Spleen (tissue), 11 donors: ENCODE data around the gene ITFG2. TPM values are rescaled to one million over a fixed set of nuclear protein-coding genes. Genes with fewer than 3 reads are reported as not detected.

Experiments used
- DNase-seq: peaks from one replicate; pipeline ENCODE4 v3.0.0-alpha.2; 2020
- H3K27ac ChIP-seq, 8 donors: fragments of 200-600 bp; sonication (generic) in 7 of 8; 1 replicate in 4 of 8; 2 replicates in 4 of 8; pipeline versions ENCODE4 v1.5.0 to v1.8.0; 2016 to 2021; ENCODE audit warnings: inconsistent platforms in 4 of 8, mild to moderate bottlenecking in 4 of 8, moderate library complexity in 1 of 8
- H3K27me3 ChIP-seq, 7 donors: fragments of 200-600 bp; sonication (generic) in 6 of 7; replicated peaks in 1 of 7; 1 replicate in 4 of 7; 2 replicates in 3 of 7; pipeline versions ENCODE4 v1.5.0 to v1.8.0; 2016 to 2021; ENCODE audit warnings: inconsistent platforms in 3 of 7, mild to moderate bottlenecking in 1 of 7
- H3K36me3 ChIP-seq, 6 donors: fragments of 200-600 bp; sonication (generic) in 5 of 6; 1 replicate in 4 of 6; 2 replicates in 2 of 6; pipeline versions ENCODE4 v1.5.0 to v1.8.0; 2016 to 2021; ENCODE audit warnings: inconsistent platforms in 2 of 6
- H3K4me1 ChIP-seq, 6 donors: fragments of 200-600 bp; sonication (generic) in 5 of 6; 1 replicate in 3 of 6; 2 replicates in 3 of 6; pipeline versions ENCODE4 v1.5.0 to v1.8.0; 2016 to 2021; ENCODE audit warnings: inconsistent platforms in 3 of 6
- H3K4me3 ChIP-seq, 8 donors: fragments of 200-600 bp; sonication (generic) in 7 of 8; 1 replicate in 4 of 8; 2 replicates in 4 of 8; pipeline versions ENCODE4 v1.5.0 to v1.8.0; 2016 to 2021; ENCODE audit warnings: inconsistent platforms in 4 of 8, mild to moderate bottlenecking in 4 of 8, moderate library complexity in 2 of 8
- H3K9me3 ChIP-seq, 8 donors: fragments of 200-600 bp; sonication (generic) in 7 of 8; 1 replicate in 4 of 8; 2 replicates in 4 of 8; pipeline versions ENCODE4 v1.5.0 to v1.8.0; 2016 to 2021; ENCODE audit warnings: inconsistent platforms in 4 of 8
- POLR2A ChIP-seq, 3 donors: fragments of 450-650 bp; IDR thresholded peaks; one replicate each; pipeline ENCODE4 v1.5.1; 2017; ENCODE audit warnings: antibody characterized with exemption in 3 of 3, mild to moderate bottlenecking in 1 of 3
- POLR2AphosphoS5 ChIP-seq, 3 donors: sonication (generic); formaldehyde crosslinking; IDR thresholded peaks; one replicate each; pipeline ENCODE4 v1.5.1; 2017; ENCODE audit warnings: antibody characterized with exemption in 3 of 3
- WGBS, 5 donors: extraction: QIAGEN DNeasy Blood & Tissue Kit in 3 of 5; methylation state at CpG; one replicate each; pipeline versions ENCODE4 v1.1.5 to v1.1.7; 2013 to 2018; 5-methylcytosine and 5-hydroxymethylcytosine counted together
- intact Hi-C: fragments of 100-400 bp; cut with DNase I; formaldehyde crosslinking; loops from one replicate; pipeline ENCODE4 v1.15.0; 2023; ENCODE audit warnings: low total_unique reads
- polyA plus RNA-seq, 3 donors: library from polyadenylated mRNA; stranded (reverse); fragments of 200-250 nt; gene quantifications; one replicate each; pipeline ENCODE4 v1.2.1, GENCODE V29; 2013
- total RNA-seq, 7 donors: library from RNA; depleted of rRNA in 3 of 7; stranded (reverse); fragments of >200 nt in 3 of 7; fragmentation: NEBNext Ultra II Directional in 4 of 7; extraction: Animal tissue kit (Norgen Biotek cat#: 25700) in 4 of 7; gene quantifications; one replicate each; pipeline versions ENCODE4 v1.1.0 to v1.2.1, GENCODE V29; 2016 to 2021
- TF ChIP-seq, protein P1 (sequence below), 11 experiments: fragments of 200-600 bp in 7 of 11; fragments of 450-650 bp in 4 of 11; sonication (generic) in 4 of 11; IDR thresholded peaks in 8 of 11; conservative IDR thresholded peaks in 3 of 11; 1 replicate in 7 of 11; 2 replicates in 4 of 11; pipeline versions ENCODE4 v1.4.0 to v1.8.0; 2016 to 2021; ENCODE audit warnings: antibody characterized with exemption in 11 of 11, inconsistent platforms in 4 of 11, mild to moderate bottlenecking in 1 of 11
- donor health status: healthy with polysubstance abuse.
- donor health status: DM: no; HTN: no; CAD: no; lungs with moderate emphysema.
- donor health status: DM: no; HTN: no; CAD: no.
- donor health status: Bipolar disorder and iron deficiency.
- donor health status: healthy.
- donor health status: DM: no; HTN: no; CAD: no.
- donor health status: DM: yes; HTN: yes; CAD: no.

The ITFG2 gene
- total and polyA plus RNA-seq, 10 donors: 28.9 to 79.3 (median 49.4) TPM

DNA sequence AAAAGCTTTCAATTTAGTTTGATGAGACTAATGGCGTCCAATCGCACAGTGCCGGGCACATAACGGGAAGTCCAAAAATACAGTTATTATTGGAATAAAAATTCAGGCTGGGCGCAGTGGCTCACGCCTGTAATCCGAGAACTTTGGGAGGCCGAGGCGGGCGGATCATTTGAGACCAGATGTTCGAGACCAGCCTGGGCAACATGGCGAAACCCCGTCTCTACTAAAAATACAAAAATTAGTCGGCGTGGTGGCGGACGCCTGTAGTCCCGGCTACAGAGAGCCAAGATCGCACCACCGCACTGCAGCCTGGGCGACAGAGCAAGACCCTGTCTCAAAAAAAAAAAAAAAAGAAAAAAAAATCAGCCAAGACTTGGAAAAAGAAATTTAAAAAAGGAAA lies 18.9 kb upstream of the ITFG2 start:
- WGBS, 5 donors: 94% methylated on average over 21 of the region's 21 CpGs
- peaks cover 10 to 40% (median 24%) of the 10 kb centered on the region in 6 donors for H3K4me1 ChIP-seq
- intact Hi-C loops: no loop called here
- H3K4me3 ChIP-seq: no peak overlapping the region
- no peaks in the 10 kb centered on the region for H3K9me3 ChIP-seq
- TF ChIP-seq POLR2AphosphoS5 (IDR thresholded peaks at IDR 0.05) (no peak), POLR2A (IDR thresholded peaks at IDR 0.05) (no peak)
- TF ChIP-seq, protein P1, sequence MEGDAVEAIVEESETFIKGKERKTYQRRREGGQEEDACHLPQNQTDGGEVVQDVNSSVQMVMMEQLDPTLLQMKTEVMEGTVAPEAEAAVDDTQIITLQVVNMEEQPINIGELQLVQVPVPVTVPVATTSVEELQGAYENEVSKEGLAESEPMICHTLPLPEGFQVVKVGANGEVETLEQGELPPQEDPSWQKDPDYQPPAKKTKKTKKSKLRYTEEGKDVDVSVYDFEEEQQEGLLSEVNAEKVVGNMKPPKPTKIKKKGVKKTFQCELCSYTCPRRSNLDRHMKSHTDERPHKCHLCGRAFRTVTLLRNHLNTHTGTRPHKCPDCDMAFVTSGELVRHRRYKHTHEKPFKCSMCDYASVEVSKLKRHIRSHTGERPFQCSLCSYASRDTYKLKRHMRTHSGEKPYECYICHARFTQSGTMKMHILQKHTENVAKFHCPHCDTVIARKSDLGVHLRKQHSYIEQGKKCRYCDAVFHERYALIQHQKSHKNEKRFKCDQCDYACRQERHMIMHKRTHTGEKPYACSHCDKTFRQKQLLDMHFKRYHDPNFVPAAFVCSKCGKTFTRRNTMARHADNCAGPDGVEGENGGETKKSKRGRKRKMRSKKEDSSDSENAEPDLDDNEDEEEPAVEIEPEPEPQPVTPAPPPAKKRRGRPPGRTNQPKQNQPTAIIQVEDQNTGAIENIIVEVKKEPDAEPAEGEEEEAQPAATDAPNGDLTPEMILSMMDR (IDR thresholded peaks at IDR 0.05 in 8 of 11, conservative IDR thresholded peaks at IDR 0.05 in 3 of 11): no peak
- H3K36me3 ChIP-seq: peaks cover under 1 to 18% (median 12%) of the 10 kb centered on the region in 6 donors
- H3K27ac ChIP-seq: no peak overlapping the region
- peaks cover 0 to 13% (median 0%) of the 10 kb centered on the region in 7 donors for H3K27me3 ChIP-seq
- DNase-seq: no peak

DNA sequence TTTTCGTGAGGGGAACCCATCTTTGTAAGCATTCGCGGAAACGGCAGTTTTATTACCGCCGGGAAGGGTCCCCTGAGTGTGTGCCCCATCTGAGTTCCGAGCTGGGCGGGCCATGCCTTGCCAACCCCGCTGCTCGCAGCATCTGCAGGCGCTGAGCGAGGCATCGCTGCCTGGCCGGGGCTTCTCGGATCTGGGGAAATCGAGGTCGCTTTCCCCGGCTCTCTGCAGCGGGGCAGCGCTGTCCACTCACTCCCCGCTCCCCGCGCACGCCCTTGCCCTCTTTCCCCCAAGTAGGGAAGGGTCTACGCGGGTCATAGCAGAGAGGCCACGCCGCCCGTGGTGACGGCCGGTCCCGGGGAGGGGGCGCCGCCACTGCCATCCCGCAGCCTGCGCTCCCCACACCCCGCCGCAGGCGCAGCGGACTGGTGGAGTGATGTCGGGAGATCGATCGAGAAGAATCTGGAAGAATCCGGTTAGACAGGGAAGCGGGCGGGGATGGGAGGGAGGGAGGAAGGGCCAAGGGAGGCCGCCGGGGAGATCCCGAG lies 18.2 kb upstream of the ITFG2 start:
- WGBS, 5 donors: 2 to 6% (median 3%) methylated on average over 47 to 49 of the region's 49 CpGs
- H3K27me3 ChIP-seq: peaks cover 0 to 13% (median 0%) of the 10 kb centered on the region in 7 donors
- TF ChIP-seq, protein P1 (IDR thresholded peaks at IDR 0.05 in 8 of 11, conservative IDR thresholded peaks at IDR 0.05 in 3 of 11): no peak
- TF ChIP-seq POLR2AphosphoS5 (IDR thresholded peaks at IDR 0.05): no peak
- no peak for TF ChIP-seq POLR2A (IDR thresholded peaks at IDR 0.05)
- H3K36me3 ChIP-seq: peaks cover 8 to 25% (median 19%) of the 10 kb centered on the region in 6 donors
- H3K4me3 ChIP-seq: peak overlapping the region; percentile 59 to 97 (median 88)
- H3K4me1 ChIP-seq: peaks cover 10 to 40% (median 24%) of the 10 kb centered on the region in 6 donors
- DNase-seq: peak; percentile 89
- H3K27ac ChIP-seq: peak overlapping the region in 7 of 8 donors; percentile 75 to 90 (median 82)
- H3K9me3 ChIP-seq: no peaks in the 10 kb centered on the region
- intact Hi-C loops: no loop called here

DNA sequence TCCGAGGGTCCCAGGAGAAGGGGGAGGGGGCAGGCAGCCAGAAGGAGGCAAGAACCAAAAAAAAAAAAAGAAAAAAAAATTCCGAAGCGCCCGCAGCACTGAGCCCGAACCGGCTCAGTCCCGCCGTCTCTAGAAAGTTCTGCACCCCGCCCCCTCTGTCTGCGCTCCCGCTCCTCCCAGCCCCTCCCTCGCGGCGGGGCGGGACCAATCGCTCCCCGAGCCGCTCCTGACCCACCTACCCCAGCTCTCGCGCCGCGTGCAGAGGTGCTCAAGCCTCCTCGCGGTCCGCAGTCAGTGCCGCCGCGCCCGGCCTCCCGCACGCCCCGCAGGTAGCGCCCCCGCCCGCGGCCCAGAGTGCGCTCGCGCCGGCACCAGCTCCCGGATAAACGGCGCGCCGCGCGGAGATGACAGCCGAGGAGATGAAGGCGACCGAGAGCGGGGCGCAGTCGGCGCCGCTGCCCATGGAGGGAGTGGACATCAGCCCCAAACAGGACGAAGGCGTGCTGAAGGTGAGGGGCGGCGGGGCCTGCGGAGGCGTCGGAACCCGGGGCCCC lies 17.7 kb upstream of the ITFG2 start, which contains the start of gene FKBP4:
TSS of gene FKBP4 (plus strand) at position 235 of the 554 bp plus-strand sequence. CDS start at position 405, 170 bp downstream.
- Histone ChIP-seq H3K36me3 (peaks cover 9 to 30% (median 24%) of the 10 kb centered on the region in 6 donors), H3K27me3 (peaks cover 0 to 13% (median 0%) of the 10 kb centered on the region in 7 donors), H3K9me3 (no peaks in the 10 kb centered on the region), H3K27ac (peak within 1 kb of the TSS; percentile 30 to 90 (median 82)), H3K4me1 (peaks cover 10 to 40% (median 24%) of the 10 kb centered on the region in 6 donors), H3K4me3 (peak within 1 kb of the TSS; percentile 59 to 97 (median 88))
- TF ChIP-seq POLR2A (IDR thresholded peaks at IDR 0.05): peak in 2 of 3 donors; percentile 54 to 76
- TF ChIP-seq, protein P1 (IDR thresholded peaks at IDR 0.05 in 8 of 11, conservative IDR thresholded peaks at IDR 0.05 in 3 of 11): peak in 1 of 11 experiments; percentile 16
- peak; percentile 87 to 95 (median 89) for TF ChIP-seq POLR2AphosphoS5 (IDR thresholded peaks at IDR 0.05)
- intact Hi-C loops: no loop called here
- peak; percentile 97 for DNase-seq
- WGBS, 5 donors: 0 to 1% (median 0%) methylated on average over 28 to 63 of the region's 63 CpGs
